ENCODE results near the gene RECK.

DNA sequence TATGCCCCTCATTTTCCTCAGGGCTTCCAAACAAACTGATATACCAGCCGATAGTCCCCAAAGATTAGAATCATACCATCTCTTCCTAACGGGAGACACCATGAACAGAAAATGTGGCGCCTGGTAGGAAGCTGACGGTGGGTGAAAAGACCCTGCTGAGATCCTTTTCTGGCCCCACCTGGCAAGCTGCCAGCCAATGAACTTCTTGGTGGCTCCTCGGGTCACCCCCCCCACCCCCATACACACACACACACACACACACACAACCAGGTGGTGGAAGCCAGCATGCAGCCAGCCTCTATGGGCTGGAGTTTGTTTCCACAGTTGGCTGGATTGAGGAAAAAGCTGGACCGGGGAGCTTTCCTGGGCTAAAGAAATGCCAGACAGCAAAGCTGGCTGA, 127.7 kb downstream of the RECK start:
- TF ChIP-seq, protein P1, sequence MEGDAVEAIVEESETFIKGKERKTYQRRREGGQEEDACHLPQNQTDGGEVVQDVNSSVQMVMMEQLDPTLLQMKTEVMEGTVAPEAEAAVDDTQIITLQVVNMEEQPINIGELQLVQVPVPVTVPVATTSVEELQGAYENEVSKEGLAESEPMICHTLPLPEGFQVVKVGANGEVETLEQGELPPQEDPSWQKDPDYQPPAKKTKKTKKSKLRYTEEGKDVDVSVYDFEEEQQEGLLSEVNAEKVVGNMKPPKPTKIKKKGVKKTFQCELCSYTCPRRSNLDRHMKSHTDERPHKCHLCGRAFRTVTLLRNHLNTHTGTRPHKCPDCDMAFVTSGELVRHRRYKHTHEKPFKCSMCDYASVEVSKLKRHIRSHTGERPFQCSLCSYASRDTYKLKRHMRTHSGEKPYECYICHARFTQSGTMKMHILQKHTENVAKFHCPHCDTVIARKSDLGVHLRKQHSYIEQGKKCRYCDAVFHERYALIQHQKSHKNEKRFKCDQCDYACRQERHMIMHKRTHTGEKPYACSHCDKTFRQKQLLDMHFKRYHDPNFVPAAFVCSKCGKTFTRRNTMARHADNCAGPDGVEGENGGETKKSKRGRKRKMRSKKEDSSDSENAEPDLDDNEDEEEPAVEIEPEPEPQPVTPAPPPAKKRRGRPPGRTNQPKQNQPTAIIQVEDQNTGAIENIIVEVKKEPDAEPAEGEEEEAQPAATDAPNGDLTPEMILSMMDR (IDR thresholded peaks at IDR 0.05), result no peak
- TF ChIP-seq POLR2A (IDR thresholded peaks at IDR 0.05), result no peak
